ENCODE measurements around the gene POM121.
"Not testable (repeated sequence)": the region's sequence is repeated elsewhere in the genome, so short reads cannot be mapped to it uniquely, and the experiment has no call there.

Gene POM121

GRCh38 chr7:72949686-72950085, 24.8 kb downstream of the POM121 start:
- not testable (repeated sequence) for DNase-seq

- DNase-seq: not testable (repeated sequence)
Measured at GRCh38 chr7:72950432-72950831, 25.5 kb downstream of the POM121 start.

GRCh38 chr7:72953901-72954562, 29.1 kb downstream of the POM121 start:
- DNase-seq: not testable (repeated sequence)

GRCh38 chr7:72954563-72955198, 29.8 kb downstream of the POM121 start:
- DNase-seq: not testable (repeated sequence)

- not testable (repeated sequence) for DNase-seq
Measured at GRCh38 chr7:72960029-72960428, 35.1 kb downstream of the POM121 start.

GRCh38 chr7:72960626-72961345, 35.9 kb downstream of the POM121 start:
- not testable (repeated sequence) for DNase-seq

GRCh38 chr7:72961346-72961650, 36.4 kb downstream of the POM121 start:
- not testable (repeated sequence) for DNase-seq

- not testable (repeated sequence) for DNase-seq
Measured at GRCh38 chr7:72963056-72963455, 38.2 kb downstream of the POM121 start.

GRCh38 chr7:72965186-72965975, 40.5 kb downstream of the POM121 start:
- DNase-seq: not testable (repeated sequence)

GRCh38 chr7:72966892-72967291, 42.0 kb downstream of the POM121 start:
- DNase-seq: not testable (repeated sequence)

- not testable (repeated sequence) for DNase-seq
Measured at GRCh38 chr7:72968980-72969516, 44.2 kb downstream of the POM121 start, which contains the start of gene TRIM74. Gene TRIM74, minus strand, starts transcription at chr7:72969466. Its CDS starts 3,309 bp downstream, at chr7:72966157.

GRCh38 chr7:72969688-72970087, 44.8 kb downstream of the POM121 start:
- DNase-seq: not testable (repeated sequence)

GRCh38 chr7:72971505-72971904, 46.6 kb downstream of the POM121 start:
- not testable (repeated sequence) for DNase-seq

- not testable (repeated sequence) for DNase-seq
Measured at GRCh38 chr7:72974781-72975180, 49.9 kb downstream of the POM121 start.

- DNase-seq: not testable (repeated sequence)
Measured at GRCh38 chr7:72975656-72976286, 50.9 kb downstream of the POM121 start.

GRCh38 chr7:72976434-72976833, 51.5 kb downstream of the POM121 start:
- not testable (repeated sequence) for DNase-seq

GRCh38 chr7:72980382-72980781, 55.5 kb downstream of the POM121 start:
- not testable (repeated sequence) for DNase-seq

- DNase-seq: not testable (repeated sequence)
Measured at GRCh38 chr7:72982084-72982483, 57.2 kb downstream of the POM121 start.

GRCh38 chr7:72990146-72990913, 65.4 kb downstream of the POM121 start:
- not testable (repeated sequence) for DNase-seq

GRCh38 chr7:72995484-72995883, 70.6 kb downstream of the POM121 start:
- DNase-seq: not testable (repeated sequence)

- not testable (repeated sequence) for DNase-seq
Measured at GRCh38 chr7:72997447-72997846, 72.6 kb downstream of the POM121 start.
